Gastrocnemius medialis (tissue), 4 donors: ENCODE data around the gene EIF2S2.

ENCODE experiments used
- POLR2A ChIP-seq, 2 donors: fragments of 450-650 bp; IDR thresholded peaks; one replicate each; pipeline ENCODE4 v1.6.1; 2017; ENCODE audit warnings: antibody characterized with exemption in 2 of 2, mild to moderate bottlenecking in 2 of 2, moderate library complexity in 2 of 2
- TF ChIP-seq, protein P1 (sequence below), 5 experiments: fragments of 450-650 bp in 3 of 5; fragments of 200-600 bp in 2 of 5; sonication (generic) in 2 of 5; IDR thresholded peaks in 4 of 5; conservative IDR thresholded peaks in 1 of 5; 1 replicate in 4 of 5; 2 replicates in 1 of 5; pipeline ENCODE4 v1.5.1; 2016 to 2019; ENCODE audit warnings: antibody characterized with exemption in 5 of 5, mild to moderate bottlenecking in 3 of 5, moderate library complexity in 3 of 5

DNA sequence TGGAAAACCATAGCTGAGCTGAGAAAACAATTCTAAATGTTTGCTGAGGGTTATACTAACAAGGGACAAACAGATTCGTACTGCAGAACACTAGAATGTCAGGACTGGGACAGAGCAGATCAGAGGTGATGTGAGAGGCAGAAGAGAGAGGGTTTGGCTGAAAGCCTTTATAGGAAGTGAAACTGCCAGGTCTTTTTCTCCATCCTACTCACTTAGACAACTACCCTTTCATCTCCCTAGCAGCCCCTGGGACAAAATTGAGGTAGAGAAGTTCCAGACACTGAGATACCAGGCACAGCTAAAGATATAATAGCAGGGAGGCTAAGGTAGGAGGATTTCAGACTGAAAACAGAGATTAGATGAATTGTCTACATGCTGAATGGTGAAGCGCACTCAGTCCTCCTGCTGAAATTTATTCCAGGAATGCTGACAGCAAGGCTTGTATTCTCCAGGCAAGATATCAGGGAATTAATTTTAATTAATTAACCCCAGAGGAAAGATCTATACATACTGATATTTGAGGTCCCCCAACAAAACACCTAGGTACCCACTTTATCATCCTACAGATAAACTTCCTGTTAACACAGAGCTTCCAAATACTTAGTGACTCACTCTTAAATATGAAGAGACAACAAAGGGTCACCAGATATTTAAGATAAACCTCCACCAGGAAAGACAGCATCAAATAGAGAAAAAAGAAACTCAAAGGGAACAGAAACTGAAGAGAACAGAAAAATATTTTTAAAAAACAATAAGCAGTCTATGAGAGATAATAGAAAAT lies 12.6 kb upstream of the EIF2S2 start:
- TF ChIP-seq, protein P1, sequence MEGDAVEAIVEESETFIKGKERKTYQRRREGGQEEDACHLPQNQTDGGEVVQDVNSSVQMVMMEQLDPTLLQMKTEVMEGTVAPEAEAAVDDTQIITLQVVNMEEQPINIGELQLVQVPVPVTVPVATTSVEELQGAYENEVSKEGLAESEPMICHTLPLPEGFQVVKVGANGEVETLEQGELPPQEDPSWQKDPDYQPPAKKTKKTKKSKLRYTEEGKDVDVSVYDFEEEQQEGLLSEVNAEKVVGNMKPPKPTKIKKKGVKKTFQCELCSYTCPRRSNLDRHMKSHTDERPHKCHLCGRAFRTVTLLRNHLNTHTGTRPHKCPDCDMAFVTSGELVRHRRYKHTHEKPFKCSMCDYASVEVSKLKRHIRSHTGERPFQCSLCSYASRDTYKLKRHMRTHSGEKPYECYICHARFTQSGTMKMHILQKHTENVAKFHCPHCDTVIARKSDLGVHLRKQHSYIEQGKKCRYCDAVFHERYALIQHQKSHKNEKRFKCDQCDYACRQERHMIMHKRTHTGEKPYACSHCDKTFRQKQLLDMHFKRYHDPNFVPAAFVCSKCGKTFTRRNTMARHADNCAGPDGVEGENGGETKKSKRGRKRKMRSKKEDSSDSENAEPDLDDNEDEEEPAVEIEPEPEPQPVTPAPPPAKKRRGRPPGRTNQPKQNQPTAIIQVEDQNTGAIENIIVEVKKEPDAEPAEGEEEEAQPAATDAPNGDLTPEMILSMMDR (IDR thresholded peaks at IDR 0.05 in 4 of 5, conservative IDR thresholded peaks at IDR 0.05 in 1 of 5), result no peak
- no peak for TF ChIP-seq POLR2A (IDR thresholded peaks at IDR 0.05)
